Measurements from ENCODE around the gene HIF3A. TPM values are rescaled to one million over a fixed set of nuclear protein-coding genes. Genes with fewer than 3 reads are reported as not detected.

HIF3A gene
- total and polyA plus RNA-seq, 11 donors: 32.8 to 117 (median 63.4) TPM

DNA sequence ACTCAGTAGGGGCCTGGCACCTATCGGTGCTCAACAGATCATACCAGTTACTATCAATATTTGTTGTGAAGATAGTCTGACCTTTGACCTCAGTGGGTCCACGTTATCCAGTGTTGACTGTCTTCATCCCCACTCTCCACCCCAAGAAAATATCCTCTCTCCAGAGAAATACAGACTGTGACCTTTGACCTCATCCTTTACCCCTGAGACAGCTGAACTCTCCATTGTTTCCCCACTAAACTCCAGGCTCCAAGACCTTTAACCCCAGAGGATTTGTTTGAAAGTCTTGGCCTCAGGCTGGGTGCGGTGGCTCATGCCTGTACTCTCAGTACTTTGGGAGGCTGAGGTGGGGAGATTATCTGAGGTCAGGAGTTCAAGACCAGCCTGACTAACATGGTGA is 27.4 kb downstream of the HIF3A start:
- Histone ChIP-seq H3K27ac (no peak overlapping the region), H3K27me3 (no peaks in the 10 kb centered on the region), H3K4me3 (no peak overlapping the region), H3K36me3 (peaks cover 5 to 100% (median 99%) of the 10 kb centered on the region in 9 donors), H3K4me1 (peaks cover 0 to 4% (median 0%) of the 10 kb centered on the region in 12 donors), H3K9me3 (peaks cover 0 to 22% (median 0%) of the 10 kb centered on the region in 12 donors)
- intact Hi-C loops (cut with DNase I): no loop called here
- no peak for TF ChIP-seq POLR2A (IDR thresholded peaks at IDR 0.05)
- TF ChIP-seq, protein P1, sequence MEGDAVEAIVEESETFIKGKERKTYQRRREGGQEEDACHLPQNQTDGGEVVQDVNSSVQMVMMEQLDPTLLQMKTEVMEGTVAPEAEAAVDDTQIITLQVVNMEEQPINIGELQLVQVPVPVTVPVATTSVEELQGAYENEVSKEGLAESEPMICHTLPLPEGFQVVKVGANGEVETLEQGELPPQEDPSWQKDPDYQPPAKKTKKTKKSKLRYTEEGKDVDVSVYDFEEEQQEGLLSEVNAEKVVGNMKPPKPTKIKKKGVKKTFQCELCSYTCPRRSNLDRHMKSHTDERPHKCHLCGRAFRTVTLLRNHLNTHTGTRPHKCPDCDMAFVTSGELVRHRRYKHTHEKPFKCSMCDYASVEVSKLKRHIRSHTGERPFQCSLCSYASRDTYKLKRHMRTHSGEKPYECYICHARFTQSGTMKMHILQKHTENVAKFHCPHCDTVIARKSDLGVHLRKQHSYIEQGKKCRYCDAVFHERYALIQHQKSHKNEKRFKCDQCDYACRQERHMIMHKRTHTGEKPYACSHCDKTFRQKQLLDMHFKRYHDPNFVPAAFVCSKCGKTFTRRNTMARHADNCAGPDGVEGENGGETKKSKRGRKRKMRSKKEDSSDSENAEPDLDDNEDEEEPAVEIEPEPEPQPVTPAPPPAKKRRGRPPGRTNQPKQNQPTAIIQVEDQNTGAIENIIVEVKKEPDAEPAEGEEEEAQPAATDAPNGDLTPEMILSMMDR (IDR thresholded peaks at IDR 0.05): no peak
- WGBS, 4 donors: 71 to 83% (median 79%) methylated on average over 3 of the region's 3 CpGs
- DNase-seq: no peak
- no peak for ATAC-seq

DNA sequence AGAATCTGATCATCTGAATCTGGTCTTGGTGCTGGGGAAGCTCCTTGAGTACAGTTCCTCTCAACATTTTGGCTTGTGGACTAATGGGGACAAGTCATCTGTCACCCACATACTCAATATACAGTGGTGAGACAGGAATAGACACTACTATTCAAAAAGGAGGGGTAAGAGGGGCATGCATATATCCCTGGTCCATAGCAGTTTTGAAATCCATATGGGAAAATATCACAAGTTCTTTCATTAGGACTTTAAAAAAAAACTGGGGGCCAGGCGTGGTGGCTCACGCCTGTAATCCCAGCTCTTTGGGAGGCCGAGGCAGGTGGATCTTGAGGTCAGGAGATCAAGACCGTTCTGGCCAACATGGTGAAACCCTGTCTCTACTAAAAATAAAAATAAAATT is 29.8 kb downstream of the HIF3A start:
- H3K4me1 ChIP-seq: peaks cover 0 to 4% (median 0%) of the 10 kb centered on the region in 12 donors
- TF ChIP-seq, protein P1 (IDR thresholded peaks at IDR 0.05): no peak
- no peak for TF ChIP-seq POLR2A (IDR thresholded peaks at IDR 0.05)
- no peaks in the 10 kb centered on the region for H3K27me3 ChIP-seq
- no peak for ATAC-seq
- no peak for DNase-seq
- H3K27ac ChIP-seq: no peak overlapping the region
- WGBS, 4 donors: 94 to 97% (median 96%) methylated on average over 4 of the region's 4 CpGs
- intact Hi-C loops (cut with DNase I): no loop called here
- H3K36me3 ChIP-seq: peaks cover 5 to 100% (median 95%) of the 10 kb centered on the region in 9 donors
- H3K9me3 ChIP-seq: peaks cover 0 to 22% (median 0%) of the 10 kb centered on the region in 12 donors
- H3K4me3 ChIP-seq: no peak overlapping the region

DNA sequence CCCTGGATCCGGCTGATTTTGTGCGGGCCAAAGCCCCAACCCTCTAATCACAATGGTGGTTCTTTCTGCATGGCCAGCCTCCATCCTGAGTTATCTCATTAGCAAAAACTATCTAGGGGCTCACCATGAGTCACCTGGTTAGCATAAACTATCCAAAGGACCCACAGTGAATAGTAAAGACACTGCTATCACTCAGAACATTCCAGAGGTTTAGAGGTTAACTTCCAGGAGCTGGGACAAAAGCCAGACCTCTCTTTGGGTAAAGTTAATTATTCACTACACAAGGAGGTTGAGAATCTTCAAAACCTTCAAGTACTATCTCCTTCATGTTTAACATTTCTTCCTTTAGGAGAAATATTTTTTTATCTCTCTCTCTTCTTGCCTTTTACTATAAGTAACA is 31.2 kb downstream of the HIF3A start:
- no peaks in the 10 kb centered on the region for H3K27me3 ChIP-seq
- 83 to 100% (median 90%) methylated on average over 2 of the region's 2 CpGs for WGBS, 4 donors
- ATAC-seq (no peak), DNase-seq (no peak)
- H3K27ac ChIP-seq: no peak overlapping the region
- no peak for TF ChIP-seq POLR2A (IDR thresholded peaks at IDR 0.05)
- TF ChIP-seq, protein P1 (IDR thresholded peaks at IDR 0.05): no peak
- peaks cover 0 to 4% (median 0%) of the 10 kb centered on the region in 12 donors for H3K4me1 ChIP-seq
- H3K4me3 ChIP-seq: no peak overlapping the region
- peaks cover 5 to 100% (median 95%) of the 10 kb centered on the region in 9 donors for H3K36me3 ChIP-seq
- intact Hi-C loops (cut with DNase I): loop anchor here in 1 of 10 donors (2.0 kb wide), 1 partner anchor 23 kb away; no protein-coding TSS in a partner anchor
- peaks cover 0 to 22% (median 0%) of the 10 kb centered on the region in 12 donors for H3K9me3 ChIP-seq

DNA sequence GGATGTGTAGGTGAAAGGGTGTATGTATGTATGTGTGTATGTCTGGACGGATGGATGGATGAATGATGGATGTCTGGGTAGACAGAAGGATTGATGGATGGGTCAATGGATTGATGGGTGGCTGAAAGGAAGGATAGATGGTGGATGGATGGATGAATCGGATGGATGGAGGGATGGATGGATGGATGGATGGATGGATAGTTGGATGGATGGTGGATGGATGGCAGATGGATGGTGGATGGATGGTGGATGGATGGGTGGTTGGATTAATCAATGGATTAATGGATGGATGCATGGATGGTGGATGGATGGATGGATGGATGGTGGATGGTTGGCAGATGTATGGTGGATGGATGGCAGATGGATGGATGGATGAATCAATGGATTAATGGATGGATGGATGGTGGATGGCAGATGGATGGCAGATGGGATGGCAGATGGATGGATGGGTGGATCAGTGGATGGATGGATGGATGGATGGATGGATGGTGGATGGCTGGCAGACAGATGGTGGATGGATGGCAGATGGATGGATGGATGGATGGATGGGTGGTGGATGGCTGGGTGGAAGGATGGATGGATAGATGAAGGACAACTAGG is 33.6 kb downstream of the HIF3A start:
- no peaks in the 10 kb centered on the region for H3K27me3 ChIP-seq
- H3K4me1 ChIP-seq: peaks cover 0 to 4% (median 0%) of the 10 kb centered on the region in 12 donors
- peaks cover 0 to 22% (median 0%) of the 10 kb centered on the region in 12 donors for H3K9me3 ChIP-seq
- 94 to 97% (median 95%) methylated on average over 2 of the region's 2 CpGs for WGBS, 4 donors
- TF ChIP-seq POLR2A (IDR thresholded peaks at IDR 0.05): no peak
- TF ChIP-seq, protein P1 (IDR thresholded peaks at IDR 0.05): no peak
- peaks cover 4 to 99% (median 84%) of the 10 kb centered on the region in 9 donors for H3K36me3 ChIP-seq
- DNase-seq (no peak), ATAC-seq (no peak)
- intact Hi-C loops (cut with DNase I): no loop called here
- H3K27ac ChIP-seq: no peak overlapping the region
- no peak overlapping the region for H3K4me3 ChIP-seq

Data from heart left ventricle (tissue), 16 donors.